ENCODE results near the gene PCYT2. TPM values are rescaled to one million over a fixed set of nuclear protein-coding genes. Genes with fewer than 3 reads are reported as not detected.

The PCYT2 gene
- total RNA-seq, 1 experiment from 2014 or later, result 31.4 TPM

- 0 out of 2 replicates have a peak, but pooled peaks have one; percentile 20 for TF ChIP-seq ARID4B (CRISPR knock-in tag; IDR thresholded peaks at IDR 0.05; ENCODE audit: borderline replicate concordance)
- TF ChIP-seq, protein P1, sequence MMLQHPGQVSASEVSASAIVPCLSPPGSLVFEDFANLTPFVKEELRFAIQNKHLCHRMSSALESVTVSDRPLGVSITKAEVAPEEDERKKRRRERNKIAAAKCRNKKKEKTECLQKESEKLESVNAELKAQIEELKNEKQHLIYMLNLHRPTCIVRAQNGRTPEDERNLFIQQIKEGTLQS (CRISPR knock-in tag; conservative IDR thresholded peaks at IDR 0.05), result no peak
- 0 out of 2 replicates have a peak, but pooled peaks have one; percentile 64 for TF ChIP-seq ATF1 (CRISPR knock-in tag; IDR thresholded peaks at IDR 0.05)
- TF ChIP-seq, protein P2, sequence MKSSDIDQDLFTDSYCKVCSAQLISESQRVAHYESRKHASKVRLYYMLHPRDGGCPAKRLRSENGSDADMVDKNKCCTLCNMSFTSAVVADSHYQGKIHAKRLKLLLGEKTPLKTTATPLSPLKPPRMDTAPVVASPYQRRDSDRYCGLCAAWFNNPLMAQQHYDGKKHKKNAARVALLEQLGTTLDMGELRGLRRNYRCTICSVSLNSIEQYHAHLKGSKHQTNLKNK (CRISPR knock-in tag; IDR thresholded peaks at IDR 0.05), result no peak
- TF ChIP-seq ZNF396 (CRISPR knock-in tag; IDR thresholded peaks at IDR 0.05; ENCODE audit: borderline replicate concordance), result no peak
- TF ChIP-seq MYBL2 (CRISPR knock-in tag; IDR thresholded peaks at IDR 0.05), result no peak
- no peak for TF ChIP-seq ZNF138 (CRISPR knock-in tag; conservative IDR thresholded peaks at IDR 0.05)
- TF ChIP-seq, protein P3, sequence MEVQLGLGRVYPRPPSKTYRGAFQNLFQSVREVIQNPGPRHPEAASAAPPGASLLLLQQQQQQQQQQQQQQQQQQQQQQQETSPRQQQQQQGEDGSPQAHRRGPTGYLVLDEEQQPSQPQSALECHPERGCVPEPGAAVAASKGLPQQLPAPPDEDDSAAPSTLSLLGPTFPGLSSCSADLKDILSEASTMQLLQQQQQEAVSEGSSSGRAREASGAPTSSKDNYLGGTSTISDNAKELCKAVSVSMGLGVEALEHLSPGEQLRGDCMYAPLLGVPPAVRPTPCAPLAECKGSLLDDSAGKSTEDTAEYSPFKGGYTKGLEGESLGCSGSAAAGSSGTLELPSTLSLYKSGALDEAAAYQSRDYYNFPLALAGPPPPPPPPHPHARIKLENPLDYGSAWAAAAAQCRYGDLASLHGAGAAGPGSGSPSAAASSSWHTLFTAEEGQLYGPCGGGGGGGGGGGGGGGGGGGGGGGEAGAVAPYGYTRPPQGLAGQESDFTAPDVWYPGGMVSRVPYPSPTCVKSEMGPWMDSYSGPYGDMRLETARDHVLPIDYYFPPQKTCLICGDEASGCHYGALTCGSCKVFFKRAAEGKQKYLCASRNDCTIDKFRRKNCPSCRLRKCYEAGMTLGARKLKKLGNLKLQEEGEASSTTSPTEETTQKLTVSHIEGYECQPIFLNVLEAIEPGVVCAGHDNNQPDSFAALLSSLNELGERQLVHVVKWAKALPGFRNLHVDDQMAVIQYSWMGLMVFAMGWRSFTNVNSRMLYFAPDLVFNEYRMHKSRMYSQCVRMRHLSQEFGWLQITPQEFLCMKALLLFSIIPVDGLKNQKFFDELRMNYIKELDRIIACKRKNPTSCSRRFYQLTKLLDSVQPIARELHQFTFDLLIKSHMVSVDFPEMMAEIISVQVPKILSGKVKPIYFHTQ (CRISPR knock-in tag; IDR thresholded peaks at IDR 0.05), result no peak; the same call in 1 of the 2 replicates
- TF ChIP-seq, protein P4, sequence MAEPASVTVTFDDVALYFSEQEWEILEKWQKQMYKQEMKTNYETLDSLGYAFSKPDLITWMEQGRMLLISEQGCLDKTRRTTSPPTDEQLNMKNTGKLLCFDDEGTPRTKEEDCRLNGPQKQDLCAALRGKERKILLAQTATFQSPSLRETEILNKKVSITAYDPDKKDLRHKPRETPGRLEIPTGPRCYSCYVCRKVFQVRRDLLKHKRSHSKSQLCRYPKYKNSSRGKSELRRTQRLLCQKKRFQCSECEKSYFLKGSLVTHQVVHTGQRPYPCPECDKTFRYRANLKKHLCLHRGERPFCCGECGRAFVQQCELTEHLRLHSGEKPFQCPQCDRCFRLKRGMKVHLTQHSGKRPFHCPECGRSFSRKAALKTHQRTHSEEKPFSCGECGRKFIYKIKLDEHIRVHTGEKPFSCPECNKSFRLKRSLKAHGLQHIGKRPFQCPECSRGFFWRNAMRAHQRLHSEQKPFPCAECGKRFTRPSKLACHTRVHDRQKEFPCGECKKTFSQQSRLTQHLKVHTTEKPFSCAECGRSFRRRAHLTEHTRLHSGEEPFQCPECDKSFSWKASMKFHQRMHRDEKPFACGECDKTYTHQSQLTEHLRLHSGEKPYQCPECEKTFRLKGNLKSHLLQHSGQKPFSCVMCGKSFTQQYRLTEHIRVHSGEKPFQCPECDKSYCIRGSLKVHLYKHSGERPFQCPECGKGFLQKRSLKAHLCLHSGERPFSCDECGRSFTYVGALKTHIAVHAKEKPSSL (CRISPR knock-in tag; conservative IDR thresholded peaks at IDR 0.05), result 0 out of 2 replicates have a peak, but pooled peaks have one; percentile 6
- TF ChIP-seq, protein P5, sequence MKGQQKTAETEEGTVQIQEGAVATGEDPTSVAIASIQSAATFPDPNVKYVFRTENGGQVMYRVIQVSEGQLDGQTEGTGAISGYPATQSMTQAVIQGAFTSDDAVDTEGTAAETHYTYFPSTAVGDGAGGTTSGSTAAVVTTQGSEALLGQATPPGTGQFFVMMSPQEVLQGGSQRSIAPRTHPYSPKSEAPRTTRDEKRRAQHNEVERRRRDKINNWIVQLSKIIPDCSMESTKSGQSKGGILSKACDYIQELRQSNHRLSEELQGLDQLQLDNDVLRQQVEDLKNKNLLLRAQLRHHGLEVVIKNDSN (CRISPR knock-in tag; IDR thresholded peaks at IDR 0.05), result no peak
- no peak for TF ChIP-seq TEAD4 (CRISPR knock-in tag; IDR thresholded peaks at IDR 0.05)
- TF ChIP-seq SP1 (CRISPR knock-in tag; conservative IDR thresholded peaks at IDR 0.05), result no peak
- no peak for TF ChIP-seq ZNF219 (CRISPR knock-in tag; IDR thresholded peaks at IDR 0.05; ENCODE audit: borderline replicate concordance)
- no peak for TF ChIP-seq FOXJ3 (CRISPR knock-in tag; IDR thresholded peaks at IDR 0.05; ENCODE audit: borderline replicate concordance)
- TF ChIP-seq JUN (CRISPR knock-in tag; IDR thresholded peaks at IDR 0.05), result no peak
- peak; percentile 82; the same call in 1 of the 2 replicates for TF ChIP-seq KAT7 (CRISPR knock-in tag; IDR thresholded peaks at IDR 0.05; ENCODE audit: borderline replicate concordance)
- TF ChIP-seq GTF2I (CRISPR knock-in tag; conservative IDR thresholded peaks at IDR 0.05), result no peak
- TF ChIP-seq CDX4 (CRISPR knock-in tag; IDR thresholded peaks at IDR 0.05; ENCODE audit: borderline replicate concordance), result no peak
- no peak for TF ChIP-seq ZNF671 (CRISPR knock-in tag; IDR thresholded peaks at IDR 0.05)
- TF ChIP-seq ZNF416 (CRISPR knock-in tag; IDR thresholded peaks at IDR 0.05), result no peak
- TF ChIP-seq FOXK1 (CRISPR knock-in tag; IDR thresholded peaks at IDR 0.05), result no peak
- no peak for TF ChIP-seq TCF7 (CRISPR knock-in tag; IDR thresholded peaks at IDR 0.05; ENCODE audit: low read depth)
- no peak for TF ChIP-seq NR2C2 (CRISPR knock-in tag; IDR thresholded peaks at IDR 0.05)
- TF ChIP-seq NFYB (CRISPR knock-in tag; conservative IDR thresholded peaks at IDR 0.05; ENCODE audit: low read depth), result no peak
- TF ChIP-seq SMAD4 (CRISPR knock-in tag; IDR thresholded peaks at IDR 0.05), result no peak
Observed at GRCh38 chr17:81869221-81870130, 41.7 kb downstream of the PCYT2 start (continued).
